UCSD-AML1 (cell line): ENCODE measurements around the gene DGKH.
"Not testable (repeated sequence)": the region's sequence is repeated elsewhere in the genome, so short reads cannot be mapped to it uniquely, and the experiment has no call there.

ENCODE experiments used
- DNase-seq: peaks from one replicate; lab custom pipeline; 2025; ENCODE audit not compliant: unreplicated experiment; lab: John Stamatoyannopoulos, UW

Gene DGKH

DNA sequence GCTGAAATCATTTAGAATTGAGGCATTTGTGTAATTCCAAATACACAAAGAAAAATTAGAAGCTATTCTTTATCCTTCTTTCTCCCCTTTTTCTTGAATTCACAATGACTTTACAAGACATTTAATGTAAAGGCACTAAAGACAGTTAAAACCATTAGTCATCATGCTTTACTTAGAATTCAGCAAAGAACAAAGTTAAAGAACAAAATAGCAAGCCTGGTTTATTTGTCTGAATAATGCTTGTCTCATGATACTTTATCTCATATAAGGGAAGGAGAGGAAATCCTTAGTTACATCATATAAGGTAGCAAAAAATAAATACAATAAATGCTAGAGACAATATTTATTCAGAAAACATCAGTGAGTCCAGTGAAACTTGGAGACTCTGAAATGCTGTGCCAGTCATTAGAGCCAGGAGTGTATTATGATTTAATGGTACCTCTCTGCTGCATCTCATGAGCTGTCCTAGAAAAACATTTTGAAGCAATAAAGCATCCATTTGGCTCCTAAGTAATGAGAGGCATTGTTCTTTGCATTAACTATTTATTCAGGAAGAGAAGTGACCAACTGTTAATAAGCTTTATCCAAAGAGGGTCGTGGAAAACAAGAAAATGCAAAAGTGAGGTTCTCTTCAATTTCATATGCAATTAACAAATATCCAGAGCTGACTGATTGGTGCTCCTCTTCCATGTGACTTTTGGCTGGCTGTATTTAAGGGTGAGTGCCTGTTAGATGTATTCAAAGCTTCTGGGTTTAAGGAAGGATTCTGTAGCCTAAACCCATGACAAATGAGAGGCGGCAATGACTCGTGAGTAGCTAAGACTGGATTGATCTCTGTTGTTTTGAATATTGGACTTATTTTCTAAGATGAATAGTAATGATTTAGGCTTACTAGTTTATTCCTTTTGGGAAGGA, 105.0 kb downstream of the DGKH start:
- no peak for DNase-seq

GRCh38 chr13:42155251-42155650, 106.8 kb downstream of the DGKH start:
- no peak for DNase-seq

DNA sequence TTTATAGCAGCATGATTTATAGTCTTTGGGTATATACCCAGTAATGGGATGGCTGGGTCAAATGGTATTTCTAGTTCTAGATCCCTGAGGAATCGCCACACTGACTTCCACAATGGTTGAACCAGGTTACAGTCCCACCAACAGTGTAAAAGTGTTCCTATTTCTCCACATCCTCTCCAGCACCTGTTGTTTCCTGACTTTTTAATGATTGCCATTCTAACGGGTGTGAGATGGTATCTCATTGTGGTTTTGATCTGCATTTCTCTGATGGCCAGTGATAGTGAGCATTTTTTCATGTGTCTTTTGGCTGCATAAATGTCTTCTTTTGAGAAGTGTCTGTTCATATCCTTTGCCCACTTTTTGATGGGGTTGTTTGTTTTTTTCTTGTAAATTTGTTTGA, 114.9 kb downstream of the DGKH start:
- not testable (repeated sequence) for DNase-seq

GRCh38 chr13:42163910-42164309, 115.5 kb downstream of the DGKH start:
- DNase-seq: not testable (repeated sequence)

- DNase-seq: no peak
Observed at GRCh38 chr13:42164557-42165125, 116.2 kb downstream of the DGKH start.

DNA sequence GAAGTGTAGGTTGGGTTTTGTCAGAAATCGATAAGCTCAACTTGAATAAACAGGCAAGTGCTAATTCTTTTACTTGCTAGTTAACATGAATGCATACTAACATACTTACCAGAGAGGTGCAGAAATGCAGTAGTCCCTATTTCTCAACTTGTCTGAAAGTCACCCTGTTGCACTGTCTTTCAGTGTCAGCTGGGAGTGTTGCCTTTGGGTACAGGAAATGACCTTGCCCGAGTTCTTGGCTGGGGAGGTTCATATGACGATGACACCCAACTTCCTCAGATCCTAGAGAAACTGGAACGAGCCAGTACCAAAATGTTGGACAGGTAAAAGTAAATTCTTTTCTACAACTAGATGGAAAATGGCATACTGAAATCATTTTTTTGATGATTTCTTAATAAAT, 120.0 kb downstream of the DGKH start:
- DNase-seq: no peak

DNA sequence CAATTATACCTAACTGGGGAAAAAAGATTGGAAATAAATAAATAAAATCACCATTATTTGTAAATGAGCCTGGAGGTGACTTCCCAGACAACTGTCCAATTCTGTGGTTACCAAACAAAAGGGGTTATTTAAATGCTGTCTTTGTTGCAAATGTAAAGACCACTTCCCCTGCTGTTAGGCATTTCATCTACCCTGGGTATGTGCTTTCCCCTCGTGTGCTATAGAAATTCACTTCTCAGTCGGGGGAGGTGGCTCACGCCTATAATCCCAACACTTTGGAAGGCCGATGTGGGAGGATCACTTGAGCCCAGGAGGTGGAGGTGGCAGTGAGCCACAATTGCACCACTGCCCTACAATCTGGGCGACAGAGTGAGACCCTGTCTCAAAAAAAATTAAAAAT, 121.6 kb downstream of the DGKH start:
- DNase-seq: no peak

DNA sequence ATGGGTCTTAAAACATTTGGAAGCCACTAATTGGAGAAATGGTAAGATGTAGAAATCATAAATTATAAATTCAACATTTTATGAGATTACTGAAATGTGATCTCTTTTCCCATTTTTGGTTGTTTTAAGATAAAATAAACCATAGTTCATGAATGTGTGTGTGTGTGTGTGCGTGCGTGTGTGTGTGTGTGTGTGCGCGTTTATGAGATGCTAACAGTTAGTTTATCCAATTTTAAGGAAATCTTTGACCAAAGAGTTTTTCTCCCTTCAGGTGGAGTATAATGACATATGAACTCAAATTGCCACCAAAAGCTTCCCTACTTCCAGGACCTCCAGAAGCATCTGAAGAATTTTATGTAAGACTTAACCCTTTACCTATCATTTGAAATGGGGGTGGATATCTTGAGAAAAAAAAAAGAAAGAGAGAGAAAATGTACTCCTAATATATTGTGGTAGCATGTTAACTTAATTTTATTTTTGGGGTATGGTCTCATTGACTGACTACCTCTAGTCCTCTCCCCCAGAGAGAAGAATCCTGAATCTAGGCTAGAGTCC, 125.4 kb downstream of the DGKH start:
- DNase-seq: no peak

DNA sequence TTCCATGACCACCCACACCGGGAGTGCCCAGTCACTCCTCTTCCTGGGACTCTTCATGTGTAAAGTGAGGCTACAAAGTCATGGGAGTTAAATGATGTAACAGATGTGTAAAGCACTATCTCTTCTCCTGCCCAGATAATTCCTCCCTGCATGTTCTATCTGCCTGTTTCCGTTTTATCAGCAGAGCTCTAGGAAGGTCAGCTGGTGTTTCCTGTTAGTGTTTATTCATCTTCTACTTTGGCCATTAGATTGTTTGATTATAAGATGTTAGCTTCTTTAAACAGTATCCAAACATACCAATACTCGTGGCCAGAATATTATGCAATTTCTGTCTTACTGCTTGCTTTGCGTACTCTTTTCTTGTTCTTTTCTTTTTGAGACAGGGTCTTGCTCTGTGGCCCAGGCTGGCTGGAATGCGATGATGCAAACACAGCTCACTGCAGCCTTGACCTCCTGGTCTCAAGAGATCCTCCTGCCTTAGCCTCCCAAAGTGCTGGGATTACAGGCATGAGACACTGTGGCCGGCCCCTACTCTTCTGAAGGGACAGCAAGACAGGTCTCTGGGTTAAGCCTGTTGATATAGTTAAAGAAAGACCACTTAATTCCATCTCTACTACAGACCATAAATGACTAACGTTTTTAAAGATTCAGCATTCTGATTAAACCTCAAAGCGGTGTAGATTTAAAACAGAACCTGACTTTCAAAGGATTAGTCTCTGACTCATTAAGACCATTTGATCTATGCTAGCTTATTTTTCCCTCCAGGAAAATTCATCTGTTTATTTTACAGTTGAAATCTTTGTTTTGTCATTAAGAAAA, 126.1 kb downstream of the DGKH start:
- DNase-seq: no peak

GRCh38 chr13:42176294-42176693, 127.8 kb downstream of the DGKH start:
- DNase-seq: no peak

DNA sequence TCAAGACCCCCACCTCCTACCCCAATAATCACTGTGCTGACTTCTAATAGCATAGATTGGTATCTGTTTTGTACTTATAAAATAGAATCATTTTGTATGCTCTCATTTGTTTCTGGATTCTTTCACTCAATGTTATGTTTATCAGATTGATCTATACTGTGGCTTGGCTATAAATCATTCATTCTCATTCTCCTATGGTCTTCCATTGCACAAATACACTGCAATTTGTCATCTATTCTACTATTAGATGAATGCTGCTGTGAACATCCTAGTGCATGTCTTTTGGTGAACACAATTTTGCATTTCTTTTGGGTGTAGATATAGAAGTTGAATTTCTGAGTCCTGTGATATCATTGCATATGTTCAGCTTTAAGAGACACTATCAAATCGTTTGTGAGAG, 128.7 kb downstream of the DGKH start:
- DNase-seq: no peak

- DNase-seq: no peak
Observed at GRCh38 chr13:42181381-42181953, 133.0 kb downstream of the DGKH start.

GRCh38 chr13:42189061-42189460, 140.6 kb downstream of the DGKH start:
- no peak for DNase-seq

- DNase-seq: no peak
Observed at GRCh38 chr13:42190529-42190928, 142.1 kb downstream of the DGKH start.

DNA sequence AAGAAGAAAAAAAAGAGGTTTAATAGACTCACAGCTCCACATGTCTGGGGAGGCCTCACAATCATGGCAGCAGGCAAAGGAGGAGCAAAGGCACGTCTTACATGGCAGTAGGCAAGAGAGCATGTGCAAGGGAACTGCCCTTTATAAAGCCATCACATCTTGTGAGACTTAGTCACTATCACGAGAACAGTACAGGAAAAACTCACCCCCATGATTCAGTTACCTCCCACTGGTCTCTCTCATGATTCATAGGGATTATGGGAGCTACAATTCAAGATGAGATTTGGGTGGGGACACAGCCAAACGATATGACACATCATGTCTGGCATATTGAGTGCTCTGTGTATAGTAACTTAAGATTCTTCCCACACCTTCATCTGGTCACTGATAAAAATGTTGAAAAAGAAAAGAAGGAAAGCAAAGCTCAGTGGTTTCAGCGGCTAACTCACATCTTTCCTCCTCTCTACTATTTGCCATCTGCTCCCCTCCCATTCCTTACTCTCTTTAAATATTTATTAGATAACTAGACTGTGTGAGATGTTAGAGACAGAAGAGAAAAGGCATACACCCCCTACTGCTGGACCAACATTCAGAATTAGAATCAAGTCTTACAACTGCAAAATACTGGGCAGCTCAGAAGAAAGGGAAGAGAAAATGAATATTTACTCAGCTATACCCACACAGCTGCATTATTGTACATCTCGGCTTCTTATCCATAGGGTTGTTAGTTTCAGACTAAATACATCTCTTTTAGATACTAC, 163.4 kb downstream of the DGKH start:
- no peak for DNase-seq

- DNase-seq: no peak
Observed at GRCh38 chr13:42214446-42214845, 166.0 kb downstream of the DGKH start.

GRCh38 chr13:42215578-42216421, 167.4 kb downstream of the DGKH start:
- peak; percentile 13 for DNase-seq

GRCh38 chr13:42216422-42216735, 167.9 kb downstream of the DGKH start:
- DNase-seq: no peak

DNA sequence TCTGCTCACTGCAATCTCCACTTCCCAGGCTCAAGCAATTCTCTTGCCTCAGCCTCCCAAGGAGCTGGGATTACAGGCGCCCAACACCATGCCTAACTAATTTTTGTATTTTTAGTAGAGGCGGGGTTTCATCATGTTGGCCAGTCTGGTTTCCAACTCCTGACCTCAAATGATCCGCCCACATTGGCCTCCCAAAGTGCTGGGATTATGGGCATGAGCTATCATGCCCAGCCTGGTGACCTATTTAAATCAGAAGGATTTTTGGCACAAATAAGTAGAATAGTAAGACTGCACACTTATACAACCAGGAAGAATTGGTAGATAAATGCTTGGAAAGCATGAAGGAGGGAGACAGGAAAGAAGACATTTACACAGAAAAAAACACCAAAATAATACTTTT, 170.1 kb downstream of the DGKH start:
- DNase-seq: no peak

- DNase-seq: no peak
Observed at GRCh38 chr13:42219051-42219450, 170.6 kb downstream of the DGKH start.
